Measurements from ENCODE around the gene ARAP2.

The ARAP2 gene

GRCh38 chr4:36277533-36277932 is 33.2 kb upstream of the ARAP2 start:
- H3K4me3 ChIP-seq (replicated peaks; ENCODE audit: low read depth, low read length) = no peak overlapping the region
- no peak for DNase-seq (ENCODE audit: low read depth)
- no peak for TF ChIP-seq CTCF (IDR thresholded peaks at IDR 0.05; ENCODE audit: low read length, missing control alignments)

GRCh38 chr4:36274158-36274557 is 29.8 kb upstream of the ARAP2 start:
- no peak for TF ChIP-seq CTCF (IDR thresholded peaks at IDR 0.05; ENCODE audit: low read length, missing control alignments)
- H3K4me3 ChIP-seq (replicated peaks; ENCODE audit: low read depth, low read length) = no peak overlapping the region
- no peak for DNase-seq (ENCODE audit: low read depth)

GRCh38 chr4:36273276-36273675 is 29.0 kb upstream of the ARAP2 start:
- H3K4me3 ChIP-seq (replicated peaks; ENCODE audit: low read depth, low read length) = no peak overlapping the region
- no peak for TF ChIP-seq CTCF (IDR thresholded peaks at IDR 0.05; ENCODE audit: low read length, missing control alignments)
- no peak for DNase-seq (ENCODE audit: low read depth)

- H3K4me3 ChIP-seq (replicated peaks; ENCODE audit: low read depth, low read length) = no peak overlapping the region
- no peak for TF ChIP-seq CTCF (IDR thresholded peaks at IDR 0.05; ENCODE audit: low read length, missing control alignments)
- no peak for DNase-seq (ENCODE audit: low read depth)
These were observed 25.3 kb upstream of the ARAP2 start for GRCh38 chr4:36269533-36270173.

GRCh38 chr4:36269101-36269500 is 24.8 kb upstream of the ARAP2 start:
- H3K4me3 ChIP-seq (replicated peaks; ENCODE audit: low read depth, low read length) = no peak overlapping the region
- peak; percentile 10 for DNase-seq (ENCODE audit: low read depth)
- TF ChIP-seq CTCF (IDR thresholded peaks at IDR 0.05; ENCODE audit: low read length, missing control alignments) = no peak

- DNase-seq (ENCODE audit: low read depth) = no peak
- TF ChIP-seq CTCF (IDR thresholded peaks at IDR 0.05; ENCODE audit: low read length, missing control alignments) = no peak
- no peak overlapping the region for H3K4me3 ChIP-seq (replicated peaks; ENCODE audit: low read depth, low read length)
These were observed 23.4 kb upstream of the ARAP2 start for GRCh38 chr4:36267486-36268268.
